ENCODE data around the gene ZMYND11. TPM values are rescaled to one million over a fixed set of nuclear protein-coding genes. Genes with fewer than 3 reads are reported as not detected.
"Not testable (repeated sequence)": the region's sequence is repeated elsewhere in the genome, so short reads cannot be mapped to it uniquely, and the experiment has no call there.

ZMYND11 gene
- total RNA-seq, 1 experiment from 2014 or later: 37.5 TPM

DNA sequence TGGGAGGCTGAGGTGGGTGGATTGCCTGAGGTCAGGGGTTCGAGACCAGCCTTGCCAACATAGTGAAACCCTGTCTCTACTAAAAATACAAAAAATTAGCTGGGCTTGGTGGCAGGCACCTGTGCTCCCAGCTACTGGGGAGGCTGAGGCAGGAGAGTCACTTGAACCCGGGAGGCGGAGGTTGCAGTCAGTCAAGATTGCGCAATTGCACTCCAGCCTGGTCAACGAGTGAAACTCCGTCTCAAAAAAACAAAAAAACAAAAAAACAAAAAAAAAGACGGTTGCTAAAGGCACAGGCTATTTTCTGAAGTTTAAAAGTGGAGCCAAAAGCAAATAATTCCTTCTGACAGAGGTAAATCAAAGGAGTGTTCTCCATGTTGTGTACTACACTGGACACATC is 50.3 kb downstream of the ZMYND11 start:
- intact Hi-C loops (cut with micrococcal nuclease; ENCODE audit: unreplicated experiment); in situ Hi-C loops (cut with HindIII; ENCODE audit: low pct_unique_long_range_greater_than_20kb, low sequenced_read_pairs); H3K27ac ChIP-seq (ENCODE audit: low read length); H3K27me3 ChIP-seq (ENCODE audit: control insufficient read depth, insufficient read depth, low read length); ATAC-seq; H3K9me3 ChIP-seq (ENCODE audit: control insufficient read depth, insufficient read depth, low read depth, low read length); H3K4me1 ChIP-seq (ENCODE audit: control insufficient read depth, insufficient read depth, low read length); H3K36me3 ChIP-seq (ENCODE audit: control insufficient read depth, insufficient read depth, low read length); H3K4me3 ChIP-seq (ENCODE audit: low read depth in 2 of 2, low read length in 2 of 2); CTCF ChIA-PET; DNase-seq (ENCODE audit: low read depth, low spot score); BruUV-seq (replicated peaks); POLR2A ChIA-PET: not testable (repeated sequence)

DNA sequence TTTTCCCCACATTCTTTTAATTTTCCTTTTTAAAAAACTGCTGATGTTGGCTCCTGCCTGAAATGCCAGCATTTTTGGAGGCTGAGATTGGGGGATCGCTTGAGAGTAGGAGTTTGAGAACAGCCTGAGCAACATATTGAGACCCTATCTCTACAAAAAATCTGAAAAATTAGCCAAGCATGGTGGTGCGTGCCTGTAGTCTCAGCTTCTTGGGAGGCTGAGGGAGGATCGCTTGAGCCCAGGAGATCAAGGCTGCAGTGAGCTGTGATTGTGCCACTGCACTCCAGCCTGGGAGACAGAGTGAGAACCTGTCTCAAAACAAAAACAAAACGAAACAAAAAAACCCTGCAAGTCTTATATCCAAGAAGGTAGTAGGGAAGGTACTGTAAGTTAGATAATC is 51.7 kb downstream of the ZMYND11 start:
- H3K27me3 ChIP-seq (ENCODE audit: control insufficient read depth, insufficient read depth, low read length): no peaks in the 10 kb centered on the region
- POLR2A ChIA-PET: no interaction called here
- no peaks in the 10 kb centered on the region for H3K4me1 ChIP-seq (ENCODE audit: control insufficient read depth, insufficient read depth, low read length)
- BruUV-seq (replicated peaks): no TSS peak
- in situ Hi-C loops (cut with HindIII; ENCODE audit: low pct_unique_long_range_greater_than_20kb, low sequenced_read_pairs): no loop called here
- no peaks in the 10 kb centered on the region for H3K9me3 ChIP-seq (ENCODE audit: control insufficient read depth, insufficient read depth, low read depth, low read length)
- DNase-seq (ENCODE audit: low read depth, low spot score): no peak
- intact Hi-C loops (cut with micrococcal nuclease; ENCODE audit: unreplicated experiment): no loop called here
- CTCF ChIA-PET: no interaction called here
- TF ChIP-seq TCF7L2 (IDR thresholded peaks at IDR 0.05; ENCODE audit: low read depth, low read length): no peak
- TF ChIP-seq, protein P1, sequence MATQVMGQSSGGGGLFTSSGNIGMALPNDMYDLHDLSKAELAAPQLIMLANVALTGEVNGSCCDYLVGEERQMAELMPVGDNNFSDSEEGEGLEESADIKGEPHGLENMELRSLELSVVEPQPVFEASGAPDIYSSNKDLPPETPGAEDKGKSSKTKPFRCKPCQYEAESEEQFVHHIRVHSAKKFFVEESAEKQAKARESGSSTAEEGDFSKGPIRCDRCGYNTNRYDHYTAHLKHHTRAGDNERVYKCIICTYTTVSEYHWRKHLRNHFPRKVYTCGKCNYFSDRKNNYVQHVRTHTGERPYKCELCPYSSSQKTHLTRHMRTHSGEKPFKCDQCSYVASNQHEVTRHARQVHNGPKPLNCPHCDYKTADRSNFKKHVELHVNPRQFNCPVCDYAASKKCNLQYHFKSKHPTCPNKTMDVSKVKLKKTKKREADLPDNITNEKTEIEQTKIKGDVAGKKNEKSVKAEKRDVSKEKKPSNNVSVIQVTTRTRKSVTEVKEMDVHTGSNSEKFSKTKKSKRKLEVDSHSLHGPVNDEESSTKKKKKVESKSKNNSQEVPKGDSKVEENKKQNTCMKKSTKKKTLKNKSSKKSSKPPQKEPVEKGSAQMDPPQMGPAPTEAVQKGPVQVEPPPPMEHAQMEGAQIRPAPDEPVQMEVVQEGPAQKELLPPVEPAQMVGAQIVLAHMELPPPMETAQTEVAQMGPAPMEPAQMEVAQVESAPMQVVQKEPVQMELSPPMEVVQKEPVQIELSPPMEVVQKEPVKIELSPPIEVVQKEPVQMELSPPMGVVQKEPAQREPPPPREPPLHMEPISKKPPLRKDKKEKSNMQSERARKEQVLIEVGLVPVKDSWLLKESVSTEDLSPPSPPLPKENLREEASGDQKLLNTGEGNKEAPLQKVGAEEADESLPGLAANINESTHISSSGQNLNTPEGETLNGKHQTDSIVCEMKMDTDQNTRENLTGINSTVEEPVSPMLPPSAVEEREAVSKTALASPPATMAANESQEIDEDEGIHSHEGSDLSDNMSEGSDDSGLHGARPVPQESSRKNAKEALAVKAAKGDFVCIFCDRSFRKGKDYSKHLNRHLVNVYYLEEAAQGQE (IDR thresholded peaks at IDR 0.05; ENCODE audit: insufficient read depth in 1 of 2, low read depth in 2 of 2, low read length in 1 of 2): no peak
- no peak for TF ChIP-seq SIN3A (IDR thresholded peaks at IDR 0.05; ENCODE audit: borderline replicate concordance, insufficient read depth, low read depth, low read length)
- TF ChIP-seq POLR2AphosphoS5 (IDR thresholded peaks at IDR 0.05; ENCODE audit: low read depth, low read length): no peak
- TF ChIP-seq, protein P2, sequence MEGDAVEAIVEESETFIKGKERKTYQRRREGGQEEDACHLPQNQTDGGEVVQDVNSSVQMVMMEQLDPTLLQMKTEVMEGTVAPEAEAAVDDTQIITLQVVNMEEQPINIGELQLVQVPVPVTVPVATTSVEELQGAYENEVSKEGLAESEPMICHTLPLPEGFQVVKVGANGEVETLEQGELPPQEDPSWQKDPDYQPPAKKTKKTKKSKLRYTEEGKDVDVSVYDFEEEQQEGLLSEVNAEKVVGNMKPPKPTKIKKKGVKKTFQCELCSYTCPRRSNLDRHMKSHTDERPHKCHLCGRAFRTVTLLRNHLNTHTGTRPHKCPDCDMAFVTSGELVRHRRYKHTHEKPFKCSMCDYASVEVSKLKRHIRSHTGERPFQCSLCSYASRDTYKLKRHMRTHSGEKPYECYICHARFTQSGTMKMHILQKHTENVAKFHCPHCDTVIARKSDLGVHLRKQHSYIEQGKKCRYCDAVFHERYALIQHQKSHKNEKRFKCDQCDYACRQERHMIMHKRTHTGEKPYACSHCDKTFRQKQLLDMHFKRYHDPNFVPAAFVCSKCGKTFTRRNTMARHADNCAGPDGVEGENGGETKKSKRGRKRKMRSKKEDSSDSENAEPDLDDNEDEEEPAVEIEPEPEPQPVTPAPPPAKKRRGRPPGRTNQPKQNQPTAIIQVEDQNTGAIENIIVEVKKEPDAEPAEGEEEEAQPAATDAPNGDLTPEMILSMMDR (IDR thresholded peaks at IDR 0.05): no peak
- ATAC-seq: no peak
- no peaks in the 10 kb centered on the region; the same call in 1 of the 2 replicates for H3K36me3 ChIP-seq (ENCODE audit: control insufficient read depth, insufficient read depth, low read length)
- no peak overlapping the region for H3K4me3 ChIP-seq (ENCODE audit: low read depth in 2 of 2, low read length in 2 of 2)
- no peak overlapping the region for H3K27ac ChIP-seq (ENCODE audit: low read length)

DNA sequence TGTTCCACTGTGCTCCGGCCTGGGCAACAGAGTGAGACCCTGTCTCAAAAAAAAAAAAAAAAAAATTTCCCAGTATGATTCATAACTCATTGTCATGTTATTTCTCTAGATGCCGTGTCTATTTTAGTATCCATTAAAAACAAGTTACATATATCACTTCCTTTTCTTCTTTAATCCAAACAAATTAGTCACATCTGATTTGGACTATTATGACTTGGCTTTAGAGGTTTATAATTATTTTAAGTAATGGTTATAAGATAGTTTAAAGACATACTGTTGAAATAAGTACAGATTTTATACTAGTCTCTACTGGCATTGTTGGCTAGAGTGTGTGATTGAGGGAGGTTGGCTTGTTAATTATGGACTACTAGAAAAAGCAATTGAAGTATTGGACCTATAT is 53.3 kb downstream of the ZMYND11 start:
- in situ Hi-C loops (cut with HindIII; ENCODE audit: low pct_unique_long_range_greater_than_20kb, low sequenced_read_pairs) (no loop called here), intact Hi-C loops (cut with micrococcal nuclease; ENCODE audit: unreplicated experiment) (no loop called here)
- Histone ChIP-seq H3K4me1 (ENCODE audit: control insufficient read depth, insufficient read depth, low read length) (no peaks in the 10 kb centered on the region), H3K36me3 (ENCODE audit: control insufficient read depth, insufficient read depth, low read length) (no peaks in the 10 kb centered on the region), H3K27ac (ENCODE audit: low read length) (no peak overlapping the region), H3K4me3 (ENCODE audit: low read depth in 2 of 2, low read length in 2 of 2) (no peak overlapping the region), H3K9me3 (ENCODE audit: control insufficient read depth, insufficient read depth, low read depth, low read length) (no peaks in the 10 kb centered on the region), H3K27me3 (ENCODE audit: control insufficient read depth, insufficient read depth, low read length) (no peaks in the 10 kb centered on the region)
- BruUV-seq (replicated peaks): no TSS peak
- ATAC-seq: no peak
- CTCF ChIA-PET: no interaction called here
- no peak for DNase-seq (ENCODE audit: low read depth, low spot score)
- POLR2A ChIA-PET: no interaction called here
- no peak for TF ChIP-seq SIN3A (IDR thresholded peaks at IDR 0.05; ENCODE audit: borderline replicate concordance, insufficient read depth, low read depth, low read length)
- TF ChIP-seq, protein P2 (IDR thresholded peaks at IDR 0.05): no peak
- no peak for TF ChIP-seq POLR2AphosphoS5 (IDR thresholded peaks at IDR 0.05; ENCODE audit: low read depth, low read length)
- no peak for TF ChIP-seq TCF7L2 (IDR thresholded peaks at IDR 0.05; ENCODE audit: low read depth, low read length)
- TF ChIP-seq, protein P1 (IDR thresholded peaks at IDR 0.05; ENCODE audit: insufficient read depth in 1 of 2, low read depth in 2 of 2, low read length in 1 of 2): no peak

Data from Panc1 (cell line).